Right hindlimb (tissue), 1 donor: ENCODE data around the gene ZNF182.
"Not testable (repeated sequence)": the region's sequence is repeated elsewhere in the genome, so short reads cannot be mapped to it uniquely, and the experiment has no call there.

Source experiments
- DNase-seq: peaks from one replicate; pipeline ENCODE4 v3.0.0-alpha.2; 2018

Gene ZNF182

DNA sequence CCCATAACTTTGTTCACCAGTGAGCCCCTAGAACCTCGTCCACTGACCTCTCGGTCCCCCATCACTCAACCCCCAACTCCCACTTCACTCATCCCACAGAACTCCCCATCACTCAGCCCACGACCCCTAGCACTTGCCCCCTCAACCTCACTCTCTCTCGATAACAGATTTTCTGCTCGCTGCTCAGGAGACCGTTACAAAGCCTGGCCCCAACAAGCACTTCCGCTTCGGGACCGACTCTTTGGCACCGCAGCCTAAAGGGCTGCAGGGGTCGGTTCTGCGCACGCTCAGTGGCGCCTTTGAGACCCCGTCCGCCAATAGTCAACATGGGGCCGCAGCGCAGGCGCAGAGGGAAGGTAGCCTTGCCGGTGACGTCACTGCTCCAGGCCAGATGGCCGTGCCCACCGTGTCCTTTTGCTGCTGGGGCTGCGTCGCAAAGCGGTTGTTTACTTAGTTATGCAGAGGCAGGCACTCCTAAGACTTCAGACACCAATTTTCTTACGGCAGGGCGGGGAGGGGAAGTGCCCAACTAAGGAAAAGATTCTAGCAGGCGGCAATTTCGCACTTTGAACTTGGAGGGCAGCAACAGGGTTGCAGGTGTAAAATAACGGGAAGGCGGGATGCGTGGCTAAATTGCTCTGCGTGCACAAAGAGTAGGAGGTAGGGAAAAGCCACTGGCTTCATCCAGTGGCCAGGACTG, at the start of gene ZNF182:
TSS of gene ZNF182 (minus strand) at position 232 of the 700 bp plus-strand sequence. CDS start 1,380 bp downstream, outside the sequence.
- DNase-seq = peak; percentile 94

DNA sequence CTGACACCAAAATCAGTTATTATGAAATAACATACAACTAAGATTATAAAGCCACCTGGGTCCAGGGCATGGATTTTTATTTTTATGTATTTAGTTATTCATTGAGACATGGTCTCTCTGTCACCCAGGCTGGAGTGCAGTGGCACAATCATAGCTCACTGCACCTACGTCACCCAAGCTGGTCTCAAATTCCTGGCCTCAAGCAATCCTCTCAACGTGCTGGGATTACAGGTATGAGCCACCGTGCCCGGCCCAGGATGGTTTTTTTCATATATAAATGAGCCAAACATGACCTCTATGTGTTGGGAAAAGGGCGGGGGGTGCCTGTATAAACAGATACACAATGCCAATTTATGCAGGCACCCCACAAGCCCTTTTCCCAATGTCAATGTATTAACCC, 43.1 kb upstream of the ZNF182 start:
- no peak for DNase-seq

DNA sequence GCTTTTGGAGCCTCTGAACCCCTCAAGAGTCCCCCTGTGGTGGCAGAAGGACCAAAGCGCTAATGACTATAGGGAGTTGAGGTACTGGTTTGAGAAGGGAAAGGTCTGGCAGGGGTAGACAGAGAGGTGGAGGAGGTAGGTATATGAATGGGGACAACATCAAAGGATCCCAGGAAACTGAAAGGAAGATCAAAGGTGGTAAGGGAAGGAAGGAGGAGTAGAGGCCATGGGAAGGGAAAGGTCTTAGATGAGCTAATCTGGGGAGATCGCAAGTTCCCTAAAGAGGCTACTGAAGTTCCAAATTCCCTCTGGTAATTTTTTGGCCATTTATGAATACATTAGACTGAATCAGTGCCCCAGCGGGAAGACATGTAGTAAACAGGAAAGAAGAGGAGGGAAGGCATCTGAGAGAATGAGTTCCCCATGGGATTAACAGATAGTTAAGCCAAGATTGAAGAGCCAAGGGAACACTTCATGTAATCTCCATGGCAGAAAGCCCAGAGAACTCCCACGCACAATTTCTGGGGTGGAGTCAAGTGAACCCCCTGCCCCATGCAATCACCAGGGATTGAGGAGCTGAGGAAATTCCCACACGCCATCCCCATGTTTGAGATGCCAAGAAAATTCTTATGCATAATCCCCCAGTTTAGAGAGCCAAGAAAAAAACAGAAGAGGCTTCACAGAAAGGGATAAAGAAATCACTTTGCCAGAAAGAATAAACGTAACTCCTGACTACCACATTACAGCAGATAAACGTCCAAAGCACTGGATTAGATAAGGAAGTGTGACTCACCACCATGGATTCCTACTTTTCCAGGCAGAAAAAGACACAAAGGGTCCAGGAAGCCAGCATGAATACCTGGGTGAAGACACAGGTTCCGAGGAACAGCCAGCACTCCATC, 41.9 kb upstream of the ZNF182 start:
- peak; percentile 51 for DNase-seq

DNA sequence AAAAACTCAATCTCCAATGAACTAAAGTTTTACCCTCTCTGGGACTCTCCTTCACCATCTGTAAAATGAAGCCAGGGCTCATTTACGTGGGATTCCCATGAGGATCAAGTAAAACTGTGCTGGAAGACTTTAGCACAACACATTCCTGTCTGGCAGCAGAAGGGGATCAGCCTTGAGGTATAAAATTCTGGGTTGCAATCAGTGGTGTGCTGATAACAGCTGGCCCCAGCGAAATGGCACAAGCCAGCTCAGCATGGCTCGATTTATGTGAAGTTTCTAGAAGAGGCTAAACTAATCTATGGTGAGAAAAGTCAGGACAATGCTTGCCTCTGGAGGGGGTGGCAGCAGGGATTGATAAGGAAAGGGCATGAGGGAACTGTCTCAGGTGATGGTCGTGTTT, 39.3 kb upstream of the ZNF182 start:
- DNase-seq = no peak

DNA sequence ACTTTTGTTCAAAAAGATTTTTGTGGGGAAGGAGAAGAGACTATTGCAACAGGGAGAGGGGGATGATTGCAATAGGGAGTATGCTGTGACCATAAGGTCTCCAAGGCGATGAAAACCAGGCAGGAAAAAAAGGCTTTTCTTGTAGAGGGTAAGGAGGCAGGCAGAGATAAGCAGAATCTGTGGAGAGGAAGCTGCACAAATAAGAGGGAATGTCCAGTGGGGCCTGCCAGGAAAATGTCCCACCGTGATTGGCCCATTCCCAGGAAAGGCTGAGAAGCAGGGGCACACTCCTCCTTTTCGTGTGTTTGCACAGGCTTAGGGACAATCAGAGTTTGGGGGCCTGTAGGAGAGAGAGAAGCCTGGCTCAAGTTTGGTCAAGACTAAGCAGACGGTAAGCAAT, 32.1 kb upstream of the ZNF182 start:
- no peak for DNase-seq

DNA sequence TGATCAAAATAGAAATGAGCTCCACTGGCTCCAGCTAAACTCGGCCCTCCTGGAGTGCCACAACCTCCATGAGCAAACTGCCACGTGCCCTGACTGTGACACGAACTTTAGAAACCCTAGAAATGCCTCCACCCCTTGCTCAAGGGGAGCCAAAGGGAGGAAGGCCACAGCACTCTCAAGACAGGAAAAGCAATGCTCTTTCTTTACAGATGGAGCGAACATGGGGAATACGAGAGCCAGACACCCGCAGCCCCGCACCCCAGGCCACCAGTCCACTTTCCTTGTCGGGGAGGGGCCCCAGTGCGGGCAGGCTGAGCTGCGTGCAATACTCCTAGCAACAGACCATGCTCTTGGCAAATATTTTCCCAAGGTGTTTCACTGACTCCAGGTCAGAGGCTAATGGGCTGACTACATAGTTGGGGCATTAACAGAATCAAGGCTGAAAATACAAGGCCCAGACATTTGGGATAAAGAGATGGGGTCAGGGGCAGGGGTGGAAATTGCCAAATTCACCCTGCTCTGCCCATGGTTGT, 26.9 kb upstream of the ZNF182 start:
- DNase-seq = not testable (repeated sequence)

DNA sequence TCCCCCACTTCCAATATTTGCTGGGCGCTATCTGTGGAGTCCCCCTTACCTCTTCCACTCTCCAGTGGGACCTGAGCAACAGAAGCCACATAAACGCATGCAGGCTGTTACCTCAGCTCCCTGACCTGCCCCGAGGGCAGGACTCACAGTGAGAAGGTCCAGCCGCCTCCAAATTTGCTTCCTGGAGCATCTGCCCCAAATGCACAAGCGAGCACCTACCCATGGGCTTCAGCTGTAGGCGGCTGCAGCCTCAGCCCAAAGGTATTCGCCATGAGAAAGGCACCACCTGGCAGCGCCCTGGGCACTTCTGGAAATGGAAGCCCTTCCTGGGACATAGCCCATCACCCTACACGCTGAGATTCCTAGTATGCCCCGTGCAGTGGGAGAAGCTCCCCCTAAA, 26.4 kb upstream of the ZNF182 start:
- no peak for DNase-seq

DNA sequence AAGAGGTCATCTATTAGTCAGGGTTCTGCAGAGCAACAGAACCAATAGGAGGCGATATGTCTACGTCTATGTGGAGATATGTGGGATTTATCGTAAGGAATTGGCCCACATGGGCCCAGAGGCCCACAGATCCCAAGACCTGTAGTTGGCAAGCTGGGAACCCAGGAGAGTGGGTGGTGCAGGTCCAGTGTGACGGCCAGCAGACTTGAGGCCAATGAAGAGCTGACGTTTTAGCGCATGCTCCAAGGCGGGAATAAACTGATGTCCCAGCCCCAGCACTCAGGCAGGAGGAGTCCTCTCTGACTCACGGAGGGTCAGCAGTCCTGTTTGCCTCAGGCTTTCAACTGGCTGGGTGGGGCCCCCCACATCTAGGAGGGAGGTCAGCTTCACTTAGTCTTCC, 24.3 kb upstream of the ZNF182 start:
- no peak for DNase-seq

DNA sequence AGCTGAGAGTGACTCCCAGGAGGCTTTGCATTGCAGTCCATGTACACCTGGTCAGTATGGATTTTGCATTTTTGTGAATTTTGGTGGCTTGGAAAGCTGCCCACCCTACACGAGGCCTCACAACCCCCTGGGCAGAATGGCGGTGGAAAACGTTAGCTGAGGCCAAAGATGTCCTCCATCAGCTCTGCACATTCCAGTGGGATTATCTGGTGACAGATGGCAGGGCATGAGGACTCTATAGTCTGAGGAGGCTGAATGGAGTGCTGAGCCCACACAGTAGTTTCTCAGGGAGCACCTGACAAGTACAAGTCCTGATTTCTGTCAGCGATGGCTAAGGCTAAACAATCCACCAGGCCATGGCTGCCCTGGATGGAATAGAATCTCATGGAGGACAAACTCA, 23.8 kb upstream of the ZNF182 start:
- not testable (repeated sequence) for DNase-seq

DNA sequence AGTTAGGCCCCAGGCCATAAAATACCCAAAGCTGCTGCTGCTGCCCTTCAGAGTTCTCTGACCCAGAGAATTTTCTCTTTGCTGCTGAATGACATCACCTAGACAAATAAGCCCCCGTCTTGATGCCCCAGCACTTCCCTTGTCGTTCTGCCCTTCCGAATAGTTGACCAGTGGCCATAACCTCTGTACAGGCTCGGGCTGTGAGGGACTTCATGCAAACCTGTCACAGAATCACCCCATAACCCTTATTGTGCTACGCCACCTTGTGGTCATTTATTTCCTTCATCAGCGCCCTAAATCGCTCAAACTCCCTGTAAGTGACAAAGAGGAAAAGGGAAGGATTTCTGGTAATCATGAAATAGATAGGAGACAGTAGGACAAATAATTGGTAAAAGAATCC, 21.8 kb upstream of the ZNF182 start:
- peak; percentile 40 for DNase-seq

DNA sequence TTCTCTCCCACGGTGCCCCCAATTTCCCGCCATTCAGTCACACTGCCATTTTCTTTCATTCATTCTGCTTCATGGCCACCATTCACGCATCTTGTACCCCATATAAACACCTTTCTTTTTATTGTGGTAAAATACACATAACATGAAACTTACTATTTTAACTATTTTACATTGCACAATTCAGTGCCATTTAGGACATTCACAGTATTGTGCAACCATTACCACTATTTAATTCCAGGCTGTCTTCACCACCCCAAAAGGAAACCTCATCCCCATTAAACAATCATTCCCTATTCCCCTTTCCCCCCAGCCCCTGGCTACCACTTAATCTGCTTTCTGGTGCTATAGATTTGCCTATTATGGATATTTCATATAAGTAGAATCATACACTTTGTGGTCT, 18.9 kb upstream of the ZNF182 start:
- no peak for DNase-seq

DNA sequence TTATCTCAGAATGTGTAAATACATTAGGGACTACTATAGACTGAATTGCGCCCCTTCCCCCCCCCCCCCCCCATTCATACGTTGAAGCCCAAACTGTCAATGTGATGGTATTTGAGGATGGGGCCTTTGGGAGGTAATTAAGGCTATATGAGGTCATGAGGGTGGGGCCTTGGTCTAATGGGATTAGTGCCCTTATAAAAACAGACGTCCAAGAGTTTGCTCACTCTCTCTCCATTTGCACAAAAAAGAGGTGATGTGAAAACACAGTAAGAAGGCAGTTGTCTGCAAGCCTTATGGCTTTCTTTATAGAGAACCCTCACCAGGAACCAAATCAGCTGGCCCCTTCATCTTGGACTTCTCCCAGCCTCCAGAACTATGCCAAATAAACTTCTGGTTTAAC, 18.3 kb upstream of the ZNF182 start:
- DNase-seq = no peak

DNA sequence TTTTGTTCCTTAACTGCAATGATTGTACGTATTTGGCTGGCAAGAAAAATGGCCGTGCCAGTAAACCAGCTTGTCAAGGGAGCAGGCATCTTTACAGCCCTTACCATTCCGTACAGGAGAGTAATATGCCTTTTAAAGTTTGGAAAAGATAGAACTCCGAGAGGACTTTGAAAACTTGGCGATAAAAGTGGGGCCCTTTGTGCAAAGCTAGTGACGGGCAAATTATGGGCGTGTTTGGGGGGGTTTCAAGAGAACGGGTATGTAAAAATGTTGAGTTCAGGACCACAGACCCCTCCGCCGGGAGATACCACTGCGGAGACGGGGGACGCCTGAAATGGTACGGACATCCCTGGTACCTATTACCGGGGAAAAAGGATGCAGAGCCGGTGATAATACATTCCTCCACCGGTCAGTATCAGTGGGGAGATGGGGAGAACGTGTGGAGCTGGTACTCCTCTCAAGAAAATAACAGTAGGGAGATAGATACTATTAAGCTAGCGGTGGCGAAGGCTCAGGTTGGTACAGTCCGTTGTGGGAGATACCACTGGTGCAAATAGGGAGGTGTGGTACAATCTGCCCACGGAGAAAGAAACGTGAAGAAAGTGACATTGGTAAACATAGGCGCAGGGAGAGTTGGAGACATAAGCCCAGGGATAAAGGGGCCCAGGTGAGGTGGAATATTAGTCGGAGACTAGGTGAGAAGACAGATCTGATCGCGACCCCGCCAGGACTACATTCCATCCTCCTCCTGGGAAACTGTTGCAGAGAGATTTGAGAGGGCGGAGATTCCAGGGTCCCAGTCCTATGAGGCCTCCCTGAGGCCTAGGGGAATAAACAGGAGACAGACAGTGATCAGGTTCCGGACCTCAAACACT, 17.5 kb upstream of the ZNF182 start:
- DNase-seq = peak; percentile 89

DNA sequence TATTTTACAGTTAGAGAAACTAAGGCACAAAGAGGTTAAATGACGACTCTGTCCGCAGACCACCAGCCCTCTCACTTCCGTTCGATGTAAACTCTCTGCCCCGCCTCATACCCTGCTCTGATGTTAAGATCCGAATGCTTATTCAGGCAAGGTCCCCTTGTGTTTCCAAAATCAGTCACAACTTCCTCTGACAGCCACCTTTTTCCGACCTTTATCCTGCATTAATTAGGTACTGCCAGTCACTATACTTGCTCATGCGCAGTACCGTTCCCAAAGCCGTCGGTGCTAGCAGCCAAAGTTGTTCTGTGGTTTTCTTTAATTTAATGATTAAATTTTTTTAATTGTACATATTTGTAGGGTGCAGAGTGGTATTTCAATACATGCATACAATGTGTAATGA, 16.7 kb upstream of the ZNF182 start:
- DNase-seq = not testable (repeated sequence)

DNA sequence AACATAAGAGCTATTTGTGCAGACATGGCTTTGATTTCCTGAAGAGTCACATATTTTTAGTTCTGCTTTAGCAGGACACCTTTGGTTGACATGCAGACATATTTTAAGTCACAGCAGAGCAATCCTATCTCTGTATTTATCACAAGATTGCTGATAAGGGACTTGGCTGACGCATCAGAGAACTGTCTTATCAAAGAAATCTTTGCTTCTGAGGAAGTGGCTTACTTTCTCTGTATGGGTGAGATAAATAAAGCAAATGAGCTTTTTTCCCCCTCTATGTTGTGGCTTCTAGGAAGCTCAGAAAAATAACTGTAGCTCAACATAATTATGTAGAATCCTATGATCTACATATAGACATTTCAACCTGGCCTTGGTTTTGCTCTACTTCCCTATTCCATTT, 16.1 kb upstream of the ZNF182 start:
- not testable (repeated sequence) for DNase-seq

DNA sequence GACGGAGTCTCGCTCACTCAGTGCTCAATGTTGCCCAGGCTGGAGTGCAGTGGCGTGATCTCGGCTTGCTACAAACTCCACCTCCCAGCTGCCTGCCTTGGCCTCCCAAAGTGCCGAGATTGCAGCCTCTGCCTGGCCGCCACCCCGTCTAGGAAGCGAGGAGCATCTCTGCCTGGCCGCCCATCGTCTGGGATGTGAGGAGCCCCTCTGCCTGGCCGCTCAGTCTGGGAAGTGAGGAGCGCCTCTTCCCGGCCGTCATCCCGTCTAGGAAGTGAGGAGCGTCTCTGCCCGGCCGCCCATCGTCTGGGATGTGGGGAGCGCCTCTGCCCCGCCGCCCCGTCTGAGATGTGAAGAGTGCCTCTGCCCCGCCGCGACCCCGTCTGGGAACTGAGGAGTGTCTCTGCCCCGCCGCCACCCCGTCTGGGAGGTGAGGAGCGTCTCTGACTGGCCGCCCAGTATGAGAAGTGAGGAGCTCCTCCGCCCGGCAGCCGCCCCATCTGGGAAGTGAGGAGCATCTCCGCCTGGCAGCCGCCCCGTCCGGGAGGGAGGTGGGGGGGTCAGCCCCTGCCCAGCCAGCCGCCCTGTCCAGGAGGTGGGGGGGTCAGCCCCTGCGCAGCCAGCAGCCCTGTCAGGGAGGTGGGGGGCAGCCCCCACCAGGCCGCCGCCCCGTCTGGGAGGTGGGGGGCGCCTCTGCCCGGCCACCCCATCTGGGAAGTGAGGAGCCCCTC, 13.0 kb upstream of the ZNF182 start:
- not testable (repeated sequence) for DNase-seq

DNA sequence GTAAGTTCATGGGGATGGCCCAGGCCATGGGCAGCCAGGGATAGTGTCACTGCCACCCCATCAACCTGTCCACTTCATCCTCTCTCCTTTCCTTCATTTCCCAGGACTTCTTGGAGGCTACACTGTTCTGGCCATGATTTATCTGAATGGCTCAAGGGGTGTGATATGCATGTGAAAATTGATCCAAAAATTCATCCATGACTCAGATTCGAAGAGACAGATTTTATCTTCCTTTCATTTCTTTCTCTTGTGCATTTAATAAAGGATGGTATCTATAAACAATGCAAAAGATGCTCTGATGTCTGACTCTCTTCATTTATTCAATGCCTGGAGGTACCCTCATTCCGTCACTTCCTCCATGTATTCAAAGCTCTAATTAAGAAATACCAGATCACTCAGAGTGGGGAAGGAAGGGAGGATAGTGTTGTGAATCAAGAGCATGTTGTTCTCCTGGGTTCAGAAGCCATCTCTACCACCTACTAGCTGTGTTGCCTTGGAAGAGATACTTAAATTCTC, 5.7 kb upstream of the ZNF182 start:
- DNase-seq = not testable (repeated sequence)

DNA sequence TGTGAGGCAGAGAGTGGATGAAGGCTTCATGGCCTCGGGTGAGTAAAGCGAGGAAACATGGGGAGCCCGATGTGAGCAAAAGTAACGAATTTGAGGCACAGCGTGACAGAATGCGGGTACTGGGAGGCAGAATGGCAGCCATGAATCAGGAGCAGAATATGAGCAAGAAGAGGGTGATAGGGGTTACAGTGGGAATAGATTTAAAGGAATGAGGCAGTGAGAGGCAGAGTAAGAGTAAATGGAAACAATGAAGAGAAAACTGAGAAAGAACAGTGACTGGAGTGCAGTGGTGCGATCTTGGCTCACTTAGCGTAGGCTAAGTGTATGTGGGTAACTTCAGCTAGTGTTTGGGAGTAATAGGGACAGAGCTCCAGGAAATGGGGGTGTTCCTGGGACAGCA, 2.9 kb upstream of the ZNF182 start, which contains the start of gene SPACA5:
TSS of gene SPACA5 (plus strand) at position 301 of the 400 bp plus-strand sequence. CDS start 815 bp downstream, outside the sequence.
- DNase-seq = not testable (repeated sequence)

DNA sequence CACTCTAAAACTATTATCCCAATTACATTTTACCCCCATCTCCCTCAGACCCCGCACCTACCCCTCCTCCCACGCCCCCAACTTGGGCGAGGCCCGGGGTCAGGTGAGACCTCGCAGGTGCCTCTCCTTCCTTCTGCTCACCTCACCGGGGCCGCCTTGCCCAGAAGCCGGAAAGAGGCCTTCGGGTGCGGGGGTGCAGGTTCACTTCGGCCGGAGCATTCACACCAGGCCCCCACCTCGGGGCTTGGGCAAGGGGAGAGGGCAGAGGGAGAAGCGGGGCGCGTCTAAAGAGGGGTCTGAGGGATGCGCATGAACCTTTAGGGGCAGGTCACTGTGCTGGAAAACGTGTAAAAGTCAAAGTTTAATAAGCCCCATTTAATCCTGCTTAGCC, 427 bp downstream of the ZNF182 start:
- DNase-seq = no peak

DNA sequence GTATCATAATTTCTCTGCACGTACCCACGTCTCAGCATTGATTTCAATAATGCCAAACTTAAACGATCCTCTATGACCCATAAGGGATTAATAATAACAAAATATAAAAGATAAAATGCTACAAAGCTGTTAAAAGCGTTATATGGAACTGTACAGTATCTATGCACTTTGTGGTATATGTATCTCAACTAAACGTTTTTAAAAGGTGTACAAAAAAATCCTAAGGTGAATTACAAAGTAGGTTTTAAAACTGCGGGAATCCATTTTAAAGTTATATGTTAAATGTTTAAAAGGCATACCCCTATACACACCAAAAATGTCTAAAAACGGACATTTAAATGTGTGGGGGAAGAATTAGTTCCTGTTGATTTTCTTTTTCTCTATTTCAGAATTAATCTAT, 860 bp downstream of the ZNF182 start:
- no peak for DNase-seq

DNA sequence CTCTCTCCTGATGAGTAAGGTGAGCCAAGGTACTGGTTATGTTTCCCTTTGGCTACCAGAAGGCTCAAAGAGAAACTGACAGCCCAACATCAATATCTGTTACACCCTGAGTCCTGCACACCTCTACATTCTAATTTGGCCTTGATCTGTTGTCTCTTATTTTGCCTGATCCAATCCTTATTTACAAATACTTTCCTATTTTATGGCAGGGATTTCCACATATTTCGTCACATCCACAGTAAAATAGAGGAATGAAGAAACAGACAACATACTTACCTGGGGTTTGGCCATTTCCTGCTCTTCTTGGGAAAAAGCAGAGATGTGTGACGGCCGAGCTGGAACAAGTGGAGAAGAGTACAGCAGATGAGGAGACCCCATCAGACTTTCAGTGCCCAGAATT, 1.5 kb downstream of the ZNF182 start:
- DNase-seq = no peak

DNA sequence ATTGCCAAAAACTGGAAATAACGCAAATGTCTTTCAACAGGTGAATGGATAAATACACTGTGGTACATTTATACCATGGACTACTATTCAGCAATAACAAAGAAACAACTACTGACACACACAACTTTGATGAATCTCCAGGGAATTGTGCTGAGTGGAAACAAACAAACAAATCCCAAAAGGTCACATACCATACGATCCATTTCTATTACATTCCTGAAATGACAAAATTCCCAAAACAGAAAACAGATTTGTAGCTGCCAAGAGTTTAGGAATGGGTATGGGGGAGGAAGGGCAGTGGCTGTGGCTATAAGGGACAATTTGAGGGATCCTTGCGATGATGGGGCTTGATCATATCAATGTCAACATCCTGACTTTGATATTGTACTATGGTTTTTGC, 2.5 kb downstream of the ZNF182 start:
- DNase-seq = no peak
